ENCODE results near the gene MTHFD1L.
"Not testable (repeated sequence)": the region's sequence is repeated elsewhere in the genome, so short reads cannot be mapped to it uniquely, and the experiment has no call there.

Gene MTHFD1L

GRCh38 chr6:150865406-150866146 is at the start of gene MTHFD1L:
MTHFD1L (plus strand) TSS chr6:150865702; CDS start chr6:150865823, 121 bp downstream.
- FAIRE-seq, result no peak

GRCh38 chr6:150816554-150816953 is 48.9 kb upstream of the MTHFD1L start:
- not testable (repeated sequence) for FAIRE-seq

- no peak for FAIRE-seq
These were observed 42.6 kb upstream of the MTHFD1L start for GRCh38 chr6:150822932-150823331.

- FAIRE-seq, result no peak
These were observed 38.7 kb upstream of the MTHFD1L start for GRCh38 chr6:150826788-150827187.

- not testable (repeated sequence) for FAIRE-seq
These were observed 37.4 kb upstream of the MTHFD1L start for GRCh38 chr6:150828107-150828506.

GRCh38 chr6:150830439-150831165 is 34.9 kb upstream of the MTHFD1L start:
- FAIRE-seq, result no peak

GRCh38 chr6:150831577-150831976 is 33.9 kb upstream of the MTHFD1L start:
- FAIRE-seq, result no peak

- no peak for FAIRE-seq
These were observed 29.9 kb upstream of the MTHFD1L start for GRCh38 chr6:150835620-150836019.

GRCh38 chr6:150840185-150840584 is 25.3 kb upstream of the MTHFD1L start:
- no peak for FAIRE-seq

- no peak for FAIRE-seq
These were observed 24.3 kb upstream of the MTHFD1L start for GRCh38 chr6:150841189-150841588.

- no peak for FAIRE-seq
These were observed 23.8 kb upstream of the MTHFD1L start for GRCh38 chr6:150841697-150842096.

- no peak for FAIRE-seq
These were observed 21.1 kb upstream of the MTHFD1L start for GRCh38 chr6:150844371-150844770.

GRCh38 chr6:150846641-150847040 is 18.9 kb upstream of the MTHFD1L start:
- no peak for FAIRE-seq

- no peak for FAIRE-seq
These were observed 17.1 kb upstream of the MTHFD1L start for GRCh38 chr6:150848400-150848799.

GRCh38 chr6:150854392-150854791 is 11.1 kb upstream of the MTHFD1L start:
- not testable (repeated sequence) for FAIRE-seq

GRCh38 chr6:150855171-150855570 is 10.3 kb upstream of the MTHFD1L start:
- FAIRE-seq, result not testable (repeated sequence)

- FAIRE-seq, result peak; percentile 95
These were observed 8.2 kb upstream of the MTHFD1L start for GRCh38 chr6:150857062-150857944.

- no peak for FAIRE-seq
These were observed 7.6 kb upstream of the MTHFD1L start for GRCh38 chr6:150857945-150858308.

- FAIRE-seq, result not testable (repeated sequence)
These were observed 3.9 kb upstream of the MTHFD1L start for GRCh38 chr6:150861448-150862168.

- FAIRE-seq, result no peak
These were observed 2.1 kb upstream of the MTHFD1L start for GRCh38 chr6:150863213-150863928.

- no peak for FAIRE-seq
These were observed 478 bp upstream of the MTHFD1L start for GRCh38 chr6:150865043-150865405.
